ENCODE data around the gene TMEM214.

Gene TMEM214

DNA sequence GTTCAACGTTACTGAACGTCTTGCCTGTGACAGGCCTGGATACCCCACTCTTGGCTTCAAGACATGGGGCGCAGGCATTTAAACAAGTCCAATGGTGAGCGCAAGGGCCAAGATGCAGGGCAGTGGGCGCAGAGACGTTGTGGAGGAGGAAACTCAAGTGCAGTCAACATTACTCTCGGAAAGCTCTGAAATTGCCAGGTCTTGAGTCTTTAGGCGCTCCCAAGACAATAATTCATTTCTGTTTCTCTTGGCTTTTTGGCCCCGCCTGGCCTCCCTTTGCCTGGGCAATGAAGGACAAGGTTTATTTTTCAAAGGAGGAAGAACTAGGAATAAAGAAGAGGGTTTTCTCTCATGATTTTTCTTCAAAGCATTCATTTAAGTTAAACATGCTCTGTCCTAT is 13.3 kb upstream of the TMEM214 start:
- Histone ChIP-seq H3K4me3 (no peak overlapping the region), H3K27me3 (ENCODE audit: low read depth) (no peaks in the 10 kb centered on the region), H3K4me1 (no peaks in the 10 kb centered on the region; the same call in 1 of the 2 replicates), H3K36me3 (replicated peaks) (peaks cover 2% of the 10 kb centered on the region), H3K9me3 (no peaks in the 10 kb centered on the region)
- DNase-seq (ENCODE audit: low spot score in 2 of 2): no peak
- in situ Hi-C loops (cut with MboI; ENCODE audit: low sequenced_read_pairs): loop anchor here (5.0 kb wide), 2 partner anchors 57 to 172 kb away; partner anchors contain the start of gene DPYSL5

DNA sequence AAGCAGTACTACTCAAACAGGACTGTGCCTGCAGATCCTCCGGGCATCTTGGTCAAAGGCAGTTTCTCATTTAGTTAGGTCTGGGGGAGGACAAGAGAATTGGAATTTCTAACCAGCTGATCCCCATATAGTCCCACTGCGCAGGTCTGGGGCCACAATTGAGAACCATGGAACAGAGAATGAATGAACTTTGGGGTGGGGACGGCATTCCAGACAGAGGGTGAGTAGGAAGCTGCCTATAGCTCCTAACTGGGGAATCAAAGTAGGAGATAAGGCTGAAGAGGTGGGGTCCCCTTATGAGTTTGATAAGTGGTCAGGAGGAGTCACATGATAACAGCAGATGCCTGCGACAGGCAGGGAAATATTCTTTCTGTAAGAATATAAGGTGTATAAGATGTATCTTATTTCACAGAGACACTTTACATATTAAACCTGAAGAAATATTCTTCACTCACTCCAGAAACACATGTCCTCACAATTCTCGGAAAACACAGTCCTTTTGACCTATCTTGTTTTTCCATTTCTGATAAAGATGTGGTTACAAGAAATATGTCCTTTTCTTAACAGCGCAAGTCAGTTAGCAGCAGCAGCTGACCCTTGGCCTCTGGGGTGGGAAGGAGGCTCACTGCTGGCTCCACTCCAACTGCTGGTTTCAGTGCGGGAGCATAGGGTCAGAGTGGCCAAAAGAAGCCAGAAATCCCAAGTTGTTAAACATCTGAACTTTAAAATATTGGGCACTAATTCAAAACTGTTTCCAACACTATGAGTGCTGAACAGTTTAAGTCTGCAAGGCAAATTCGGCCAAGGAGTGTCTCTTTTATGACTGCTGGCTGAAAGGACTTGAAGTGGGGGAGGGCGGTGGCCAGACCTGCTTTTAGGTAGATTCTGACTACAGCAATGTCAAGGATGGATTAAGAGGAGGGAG is 12.6 kb upstream of the TMEM214 start:
- no peak for DNase-seq (ENCODE audit: low spot score in 2 of 2)
- no peaks in the 10 kb centered on the region; the same call in 1 of the 2 replicates for H3K4me1 ChIP-seq
- H3K27me3 ChIP-seq (ENCODE audit: low read depth): no peaks in the 10 kb centered on the region
- H3K36me3 ChIP-seq (replicated peaks): peaks cover 2% of the 10 kb centered on the region
- H3K4me3 ChIP-seq: no peak overlapping the region
- in situ Hi-C loops (cut with MboI; ENCODE audit: low sequenced_read_pairs): loop anchor here (5.0 kb wide), 2 partner anchors 58 to 173 kb away; partner anchors contain the start of gene DPYSL5
- no peaks in the 10 kb centered on the region for H3K9me3 ChIP-seq

DNA sequence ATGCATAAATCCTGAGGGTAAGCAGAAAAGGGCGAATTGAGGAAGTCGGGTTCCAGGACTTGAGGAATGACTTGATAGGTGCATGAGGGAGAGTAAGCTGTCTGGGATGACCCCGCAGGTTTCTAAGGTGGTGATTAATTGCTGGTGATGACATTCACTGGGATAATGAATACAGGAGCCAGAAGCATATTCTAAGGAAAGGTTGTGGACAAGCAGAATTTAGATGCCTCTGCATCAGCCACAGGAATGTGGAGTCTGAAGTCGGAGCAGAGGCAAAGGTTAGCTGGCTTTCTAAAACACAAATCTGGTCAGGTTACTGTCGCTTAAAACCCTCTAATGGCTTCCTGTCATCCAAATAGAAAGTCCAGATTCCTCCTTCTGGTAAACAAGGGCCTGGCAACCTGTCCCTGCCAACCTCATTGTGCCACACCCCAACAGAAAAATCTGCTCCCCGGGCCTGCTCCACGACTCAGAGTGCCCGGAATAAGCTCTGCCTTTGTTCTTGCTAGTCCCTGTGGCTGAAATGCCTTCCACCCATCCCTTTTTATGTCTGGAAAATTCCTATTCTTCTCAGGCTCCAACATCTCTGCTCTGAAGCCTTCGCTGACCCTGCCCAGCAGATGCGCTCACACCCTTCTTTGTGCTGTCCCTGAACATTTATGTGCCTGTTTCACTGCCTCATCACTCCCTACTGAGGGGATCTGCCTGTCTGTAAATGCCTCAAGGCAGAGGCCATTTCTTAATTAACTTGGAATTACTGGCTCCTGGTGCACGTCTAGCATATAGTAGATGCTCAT is 11.3 kb upstream of the TMEM214 start:
- in situ Hi-C loops (cut with MboI; ENCODE audit: low sequenced_read_pairs): no loop called here
- Histone ChIP-seq H3K27me3 (ENCODE audit: low read depth) (no peaks in the 10 kb centered on the region), H3K9me3 (no peaks in the 10 kb centered on the region), H3K4me3 (no peak overlapping the region), H3K4me1 (no peaks in the 10 kb centered on the region; the same call in 1 of the 2 replicates), H3K36me3 (replicated peaks) (peaks cover 2% of the 10 kb centered on the region)
- no peak for DNase-seq (ENCODE audit: low spot score in 2 of 2)

DNA sequence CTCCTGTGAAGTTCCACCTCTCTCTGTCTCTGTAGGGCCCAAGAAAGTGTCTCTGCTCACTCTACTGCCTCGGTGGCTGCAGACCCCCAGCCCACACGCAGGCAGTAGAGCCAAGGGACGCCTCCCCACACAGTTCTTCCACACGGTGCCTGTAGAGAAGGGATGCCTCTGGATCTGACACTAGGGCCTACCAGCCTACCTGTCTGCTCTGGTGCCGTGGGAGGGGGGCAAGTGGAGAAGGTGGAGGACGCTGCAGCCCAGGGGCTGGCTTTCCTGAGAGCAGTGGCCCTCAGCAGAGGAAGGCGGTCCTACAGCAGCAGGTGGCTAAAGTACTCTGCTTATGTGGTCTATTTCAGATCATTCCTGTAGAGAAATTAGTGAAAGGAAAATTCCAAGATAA is 9.0 kb upstream of the TMEM214 start:
- H3K9me3 ChIP-seq: no peaks in the 10 kb centered on the region
- H3K27me3 ChIP-seq (ENCODE audit: low read depth): no peaks in the 10 kb centered on the region
- H3K4me1 ChIP-seq: no peaks in the 10 kb centered on the region; the same call in 1 of the 2 replicates
- peaks cover 2% of the 10 kb centered on the region for H3K36me3 ChIP-seq (replicated peaks)
- in situ Hi-C loops (cut with MboI; ENCODE audit: low sequenced_read_pairs): no loop called here
- H3K4me3 ChIP-seq: no peak overlapping the region
- DNase-seq (ENCODE audit: low spot score in 2 of 2): no peak

DNA sequence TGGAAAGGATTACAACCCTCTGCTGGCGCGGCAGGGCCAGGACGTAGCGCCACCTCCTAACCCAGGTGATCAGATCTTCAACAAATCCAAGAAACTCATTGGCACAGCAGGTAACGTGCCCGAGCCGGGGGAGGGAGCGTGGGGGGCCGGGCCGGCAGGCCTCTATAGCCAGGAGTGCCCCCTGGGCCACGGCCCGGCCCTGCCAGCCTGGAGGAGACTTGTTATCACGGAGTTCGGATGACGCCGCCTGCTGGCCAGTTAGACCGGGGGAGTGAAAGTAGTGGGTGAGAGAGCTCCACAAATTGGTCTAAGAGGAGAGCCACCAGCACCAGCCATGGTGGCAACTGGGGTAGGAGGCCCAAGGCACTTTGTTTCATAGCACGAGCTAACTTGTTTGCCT is 8.6 kb upstream of the TMEM214 start:
- H3K27me3 ChIP-seq (ENCODE audit: low read depth): no peaks in the 10 kb centered on the region
- DNase-seq (ENCODE audit: low spot score in 2 of 2): no peak
- no peaks in the 10 kb centered on the region; the same call in 1 of the 2 replicates for H3K4me1 ChIP-seq
- H3K36me3 ChIP-seq (replicated peaks): peaks cover 2% of the 10 kb centered on the region
- in situ Hi-C loops (cut with MboI; ENCODE audit: low sequenced_read_pairs): no loop called here
- H3K4me3 ChIP-seq: no peak overlapping the region
- no peaks in the 10 kb centered on the region for H3K9me3 ChIP-seq

DNA sequence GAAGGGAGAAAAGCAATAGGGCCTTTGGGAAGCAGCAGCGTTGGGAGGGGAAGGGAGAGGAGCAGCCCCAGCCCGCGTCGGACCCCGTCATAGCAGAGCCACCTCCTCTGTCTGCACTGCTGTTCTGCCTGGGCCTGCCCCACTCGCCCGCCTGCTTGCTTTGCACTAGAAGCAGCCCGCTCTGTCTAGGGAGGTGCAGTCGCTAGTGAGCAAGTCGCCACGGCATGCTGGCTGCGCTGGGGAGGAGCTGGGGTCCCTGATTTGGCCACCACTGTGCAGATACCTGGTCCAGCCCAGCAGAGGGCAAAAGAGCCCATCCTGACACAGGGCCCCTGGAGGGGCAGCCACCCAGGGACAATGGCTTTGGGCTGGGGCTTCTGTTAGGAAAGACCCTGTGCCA is 8.0 kb upstream of the TMEM214 start:
- in situ Hi-C loops (cut with MboI; ENCODE audit: low sequenced_read_pairs): no loop called here
- no peaks in the 10 kb centered on the region for H3K27me3 ChIP-seq (ENCODE audit: low read depth)
- H3K4me3 ChIP-seq: no peak overlapping the region
- DNase-seq (ENCODE audit: low spot score in 2 of 2): no peak
- peaks cover 2% of the 10 kb centered on the region for H3K36me3 ChIP-seq (replicated peaks)
- H3K9me3 ChIP-seq: no peaks in the 10 kb centered on the region
- no peaks in the 10 kb centered on the region; the same call in 1 of the 2 replicates for H3K4me1 ChIP-seq

DNA sequence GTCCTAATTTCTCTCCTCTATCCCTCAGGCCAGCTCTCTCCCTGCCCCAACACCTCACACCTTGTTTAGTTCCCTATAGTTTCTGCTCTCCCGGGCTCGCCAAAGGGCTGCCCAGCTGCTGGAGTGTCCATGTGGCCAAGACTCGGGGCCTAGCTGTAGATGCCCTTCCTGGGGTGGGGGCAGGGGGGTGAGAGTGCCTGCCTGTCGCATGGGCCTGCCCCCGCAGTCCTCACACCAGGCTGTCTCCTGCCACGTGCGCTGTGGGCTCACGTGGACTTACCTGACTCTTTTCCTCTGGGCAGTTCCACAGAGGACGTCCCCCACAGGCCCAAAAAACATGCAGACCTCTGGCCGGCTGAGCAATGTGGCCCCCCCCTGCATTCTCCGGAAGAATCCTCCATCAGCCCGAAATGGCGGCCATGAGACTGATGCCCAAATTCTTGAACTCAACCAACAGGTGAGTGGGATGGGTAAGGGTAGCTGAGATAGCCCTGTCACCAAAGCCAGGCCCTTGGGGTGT is 7.4 kb upstream of the TMEM214 start:
- H3K9me3 ChIP-seq: no peaks in the 10 kb centered on the region
- in situ Hi-C loops (cut with MboI; ENCODE audit: low sequenced_read_pairs): no loop called here
- peaks cover 4% of the 10 kb centered on the region for H3K36me3 ChIP-seq (replicated peaks)
- DNase-seq (ENCODE audit: low spot score in 2 of 2): no peak
- H3K4me1 ChIP-seq: no peaks in the 10 kb centered on the region; the same call in 1 of the 2 replicates
- H3K27me3 ChIP-seq (ENCODE audit: low read depth): no peaks in the 10 kb centered on the region
- no peak overlapping the region for H3K4me3 ChIP-seq

DNA sequence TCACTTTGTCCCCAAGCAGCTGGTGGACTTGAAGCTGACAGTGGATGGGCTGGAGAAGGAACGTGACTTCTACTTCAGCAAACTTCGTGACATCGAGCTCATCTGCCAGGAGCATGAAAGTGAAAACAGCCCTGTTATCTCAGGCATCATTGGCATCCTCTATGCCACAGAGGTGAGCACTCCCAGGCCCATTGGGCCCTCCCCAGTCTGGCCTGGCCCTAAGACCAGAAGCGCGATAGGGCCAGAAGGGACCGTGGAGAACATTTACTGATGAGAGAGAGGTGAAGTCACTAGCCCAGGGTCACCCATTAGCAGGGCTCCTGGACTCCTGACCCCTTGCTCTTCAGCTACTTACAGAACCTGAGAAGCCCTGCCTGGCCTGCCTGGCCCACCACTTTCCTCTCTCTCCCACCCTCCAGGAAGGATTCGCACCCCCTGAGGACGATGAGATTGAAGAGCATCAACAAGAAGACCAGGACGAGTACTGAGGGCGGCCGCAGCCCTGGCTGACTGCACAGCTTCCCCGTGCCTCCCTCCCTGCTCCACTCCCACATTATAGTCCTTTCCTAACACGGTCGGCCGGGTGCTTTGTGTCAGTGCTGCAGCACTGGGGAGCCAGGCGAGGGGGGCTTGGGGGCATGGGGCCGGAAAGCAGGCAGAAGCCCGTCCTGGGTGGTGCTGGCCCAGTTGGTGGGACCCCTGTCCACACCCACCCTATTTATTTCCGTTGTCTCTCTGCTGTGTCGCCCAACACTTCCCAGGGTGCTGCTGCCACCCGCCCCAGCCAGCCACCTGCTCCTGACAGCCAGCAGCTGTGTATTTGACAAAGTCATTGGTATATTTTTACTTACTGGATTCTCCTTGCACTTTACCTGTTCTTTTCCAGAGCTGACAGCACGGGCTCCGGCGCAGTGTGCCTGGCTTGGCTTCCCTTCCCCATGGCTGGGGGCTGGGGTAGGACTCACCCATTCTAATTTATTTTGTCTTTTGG is 6.6 kb upstream of the TMEM214 start:
- Histone ChIP-seq H3K4me3 (no peak overlapping the region), H3K27me3 (ENCODE audit: low read depth) (no peaks in the 10 kb centered on the region), H3K36me3 (replicated peaks) (peaks cover 5% of the 10 kb centered on the region), H3K9me3 (no peaks in the 10 kb centered on the region), H3K4me1 (no peaks in the 10 kb centered on the region; the same call in 1 of the 2 replicates)
- no peak for DNase-seq (ENCODE audit: low spot score in 2 of 2)
- in situ Hi-C loops (cut with MboI; ENCODE audit: low sequenced_read_pairs): no loop called here

DNA sequence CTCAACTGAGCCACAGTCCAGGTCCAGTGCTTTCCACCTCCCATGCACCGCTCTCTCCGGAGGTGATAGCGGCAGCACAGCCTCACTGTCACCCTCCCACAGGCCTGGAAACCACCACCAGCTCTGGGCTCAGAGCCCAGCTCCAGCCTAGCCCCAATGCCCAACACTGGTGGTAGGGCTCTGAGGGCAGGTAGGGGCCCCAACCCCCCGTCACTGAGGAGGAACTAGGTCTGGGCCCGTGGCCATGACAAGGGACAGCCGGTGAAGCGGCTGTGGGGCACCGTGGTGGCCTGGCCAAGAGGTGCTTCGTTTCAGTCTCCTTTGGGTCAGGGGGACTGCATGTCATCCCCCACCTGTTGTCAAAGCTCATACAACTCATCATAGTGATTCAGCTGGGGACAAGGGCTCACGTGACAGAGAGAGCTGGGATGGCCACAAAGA is 5.5 kb upstream of the TMEM214 start:
- no peak for DNase-seq (ENCODE audit: low spot score in 2 of 2)
- H3K9me3 ChIP-seq: no peaks in the 10 kb centered on the region
- H3K4me3 ChIP-seq: no peak overlapping the region
- peaks cover 5% of the 10 kb centered on the region for H3K36me3 ChIP-seq (replicated peaks)
- no peaks in the 10 kb centered on the region for H3K4me1 ChIP-seq
- in situ Hi-C loops (cut with MboI; ENCODE audit: low sequenced_read_pairs): no loop called here
- no peaks in the 10 kb centered on the region for H3K27me3 ChIP-seq (ENCODE audit: low read depth)

DNA sequence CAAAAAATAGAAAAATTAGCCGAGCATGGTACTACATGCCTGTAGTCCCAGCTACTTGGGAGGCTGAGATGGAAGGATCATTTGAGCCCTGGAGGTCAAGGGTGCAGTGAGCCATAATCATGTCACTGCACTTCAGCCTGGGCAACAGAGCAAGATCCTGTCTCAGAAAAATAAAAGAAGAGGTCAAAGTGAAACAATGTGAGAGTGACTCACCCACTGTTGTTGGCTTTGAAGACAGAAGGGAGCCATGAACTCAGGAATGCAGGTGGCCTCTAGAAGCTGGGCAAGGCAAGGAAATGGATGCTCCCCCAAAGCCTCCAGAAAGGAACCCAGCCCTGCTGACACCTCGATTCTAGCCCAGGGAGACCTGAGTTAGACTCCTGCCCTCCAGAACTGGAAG is 3.7 kb upstream of the TMEM214 start:
- Histone ChIP-seq H3K36me3 (replicated peaks) (peaks cover 7% of the 10 kb centered on the region), H3K9me3 (no peaks in the 10 kb centered on the region), H3K4me3 (no peak overlapping the region), H3K27me3 (ENCODE audit: low read depth) (no peaks in the 10 kb centered on the region), H3K4me1 (no peaks in the 10 kb centered on the region; the same call in 1 of the 2 replicates)
- in situ Hi-C loops (cut with MboI; ENCODE audit: low sequenced_read_pairs): no loop called here
- no peak for DNase-seq (ENCODE audit: low spot score in 2 of 2)

DNA sequence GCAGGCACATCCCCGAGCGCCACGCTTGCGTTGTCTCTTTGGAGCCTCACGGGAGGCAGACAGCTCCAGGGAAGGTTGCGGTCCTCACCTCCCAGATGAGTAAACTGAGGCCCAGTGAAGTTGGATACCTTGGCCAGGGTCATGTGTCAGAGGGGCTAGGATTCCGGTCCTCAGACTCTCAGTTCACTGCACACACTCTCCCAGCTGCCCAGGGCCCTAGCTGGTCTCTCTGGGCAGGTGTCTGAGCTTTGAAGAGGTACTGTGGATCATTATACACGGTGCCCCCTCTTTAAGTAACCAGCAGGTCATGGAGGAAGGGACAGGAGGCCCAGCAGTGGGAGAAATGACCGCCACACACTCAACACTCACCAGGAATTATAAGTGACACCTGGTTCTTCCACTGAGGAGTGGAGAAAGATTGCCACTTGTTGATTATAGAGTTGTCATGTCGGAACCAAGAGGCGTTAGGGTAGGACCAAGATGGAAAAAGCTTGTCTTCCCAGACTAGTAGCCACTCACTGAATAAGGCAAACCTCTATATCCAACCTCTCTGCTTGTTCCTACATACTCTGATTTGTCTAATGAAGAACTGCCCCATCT is 588 bp downstream of the TMEM214 start:
- Histone ChIP-seq H3K36me3 (replicated peaks) (peaks cover 45% of the 10 kb centered on the region), H3K4me3 (peak overlapping the region; percentile 81), H3K27me3 (ENCODE audit: low read depth) (no peaks in the 10 kb centered on the region), H3K4me1 (no peaks in the 10 kb centered on the region; the same call in 1 of the 2 replicates), H3K9me3 (no peaks in the 10 kb centered on the region)
- in situ Hi-C loops (cut with MboI; ENCODE audit: low sequenced_read_pairs): no loop called here
- DNase-seq (ENCODE audit: low spot score in 2 of 2): no peak

DNA sequence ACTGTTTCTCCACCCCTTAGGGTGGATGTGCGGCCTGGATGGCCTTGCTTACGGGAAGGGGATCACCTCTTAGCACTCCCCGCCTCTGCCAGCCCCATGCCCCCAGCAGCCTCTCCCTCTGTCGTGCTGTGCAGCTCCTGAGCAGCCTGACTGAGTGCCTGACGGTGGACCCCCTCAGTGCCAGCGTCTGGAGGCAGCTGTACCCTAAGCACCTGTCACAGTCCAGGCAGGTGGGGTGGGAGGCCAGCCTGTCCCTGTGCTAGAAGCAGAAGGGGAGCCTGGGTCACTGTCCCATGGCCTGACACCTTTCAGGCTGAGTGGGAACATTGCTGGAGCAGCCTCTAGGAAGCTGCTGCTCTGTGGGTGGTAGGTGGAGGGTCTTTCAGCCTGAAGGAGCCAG is 5.2 kb downstream of the TMEM214 start:
- Histone ChIP-seq H3K9me3 (no peaks in the 10 kb centered on the region), H3K4me1 (no peaks in the 10 kb centered on the region; the same call in 1 of the 2 replicates), H3K36me3 (replicated peaks) (peaks cover 66% of the 10 kb centered on the region), H3K4me3 (no peak overlapping the region), H3K27me3 (ENCODE audit: low read depth) (no peaks in the 10 kb centered on the region)
- in situ Hi-C loops (cut with MboI; ENCODE audit: low sequenced_read_pairs): no loop called here
- DNase-seq (ENCODE audit: low spot score in 2 of 2): no peak

Measured in HAP-1 (cell line).